NCI-H1048 (cell line): ENCODE data around the gene COBLL1.
"Not testable (repeated sequence)": the region's sequence is repeated elsewhere in the genome, so short reads cannot be mapped to it uniquely, and the experiment has no call there.

Experiments used
- DNase-seq: peaks from one replicate; lab custom pipeline; 2025; lab: John Stamatoyannopoulos, UW

COBLL1 gene

GRCh38 chr2:164717000-164717803 is 124.4 kb downstream of the COBLL1 start:
- DNase-seq, result peak; percentile 13

GRCh38 chr2:164714471-164714870 is 127.2 kb downstream of the COBLL1 start:
- no peak for DNase-seq

- DNase-seq, result no peak
Observed at GRCh38 chr2:164711766-164712138, 129.9 kb downstream of the COBLL1 start.

GRCh38 chr2:164710837-164711765 is 130.5 kb downstream of the COBLL1 start:
- DNase-seq, result no peak

GRCh38 chr2:164710252-164710836 is 131.3 kb downstream of the COBLL1 start:
- DNase-seq, result not testable (repeated sequence)

- DNase-seq, result no peak
Observed at GRCh38 chr2:164706522-164706921, 135.1 kb downstream of the COBLL1 start.

- DNase-seq, result no peak
Observed at GRCh38 chr2:164705412-164706167, 136.0 kb downstream of the COBLL1 start.

DNA sequence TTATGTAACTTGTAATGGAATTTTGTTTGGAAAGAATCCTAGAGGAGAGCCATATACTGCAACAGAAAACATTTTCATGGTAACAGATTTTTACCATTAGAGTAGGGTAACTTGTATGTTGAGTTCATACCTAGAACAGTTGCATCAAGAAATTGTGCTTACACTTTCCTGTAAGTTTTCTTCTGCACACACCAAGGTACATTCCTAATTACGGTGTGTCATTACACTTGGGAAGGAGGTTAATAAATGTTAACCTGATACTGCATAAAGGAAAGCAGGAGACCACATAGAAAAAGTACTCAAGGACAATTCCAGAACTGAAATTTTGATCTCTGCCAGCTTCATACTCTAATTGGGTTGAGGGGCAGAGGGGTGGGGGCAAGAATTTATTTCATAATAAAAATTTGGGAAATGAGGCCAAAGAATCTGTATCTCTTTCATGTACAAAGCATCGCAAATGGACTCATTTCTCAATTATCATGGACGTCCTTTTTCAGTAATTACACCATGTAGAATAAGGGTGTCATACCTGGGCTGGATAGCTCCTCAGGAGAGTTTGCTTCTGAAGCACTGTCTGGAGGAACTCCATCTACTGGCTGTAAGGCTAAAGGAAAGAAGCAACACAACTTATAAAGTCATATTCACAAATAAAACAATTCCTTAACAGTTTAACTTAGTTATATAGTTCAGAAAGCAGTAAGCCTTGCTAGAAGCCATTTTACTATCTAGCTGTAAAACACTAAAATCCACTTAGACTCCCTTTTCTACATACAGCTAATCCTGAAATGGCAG is 137.5 kb downstream of the COBLL1 start:
- DNase-seq, result no peak

- DNase-seq, result no peak
Observed at GRCh38 chr2:164701565-164701964, 140.1 kb downstream of the COBLL1 start.

- no peak for DNase-seq
Observed at GRCh38 chr2:164700390-164700789, 141.2 kb downstream of the COBLL1 start.

DNA sequence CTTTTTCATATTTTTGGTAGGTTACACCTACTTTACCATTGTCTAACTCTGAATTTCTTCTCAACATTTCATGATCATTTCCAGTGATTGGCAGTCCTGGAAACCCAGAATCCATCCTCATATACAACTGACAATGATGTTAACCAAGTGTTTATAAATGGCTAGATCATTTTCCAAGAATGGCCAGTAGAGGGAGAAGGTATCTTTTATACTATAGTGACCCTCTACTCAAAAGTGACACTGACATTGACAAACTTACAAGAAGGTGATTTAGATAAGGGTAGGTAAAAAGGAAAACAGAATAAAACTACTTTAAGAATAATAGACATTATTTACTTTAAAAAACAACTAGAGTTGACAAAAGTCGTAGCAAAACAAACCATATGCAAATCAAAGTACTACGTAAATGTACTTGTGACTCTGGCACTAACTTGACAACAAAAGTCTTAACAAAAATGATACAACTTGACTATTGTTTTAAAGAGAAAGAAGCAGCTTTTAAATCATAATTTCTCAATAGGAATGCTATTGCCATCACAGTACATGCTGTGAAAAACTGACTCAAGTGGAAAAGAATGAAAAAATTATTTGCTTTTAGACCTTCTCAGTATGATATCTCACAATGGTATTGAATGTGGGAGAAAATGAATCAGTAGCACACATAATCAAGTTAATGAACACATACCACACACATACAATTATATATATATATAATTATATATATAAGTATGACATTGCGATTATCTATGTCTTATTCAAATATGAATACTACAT is 143.7 kb downstream of the COBLL1 start:
- DNase-seq, result no peak

DNA sequence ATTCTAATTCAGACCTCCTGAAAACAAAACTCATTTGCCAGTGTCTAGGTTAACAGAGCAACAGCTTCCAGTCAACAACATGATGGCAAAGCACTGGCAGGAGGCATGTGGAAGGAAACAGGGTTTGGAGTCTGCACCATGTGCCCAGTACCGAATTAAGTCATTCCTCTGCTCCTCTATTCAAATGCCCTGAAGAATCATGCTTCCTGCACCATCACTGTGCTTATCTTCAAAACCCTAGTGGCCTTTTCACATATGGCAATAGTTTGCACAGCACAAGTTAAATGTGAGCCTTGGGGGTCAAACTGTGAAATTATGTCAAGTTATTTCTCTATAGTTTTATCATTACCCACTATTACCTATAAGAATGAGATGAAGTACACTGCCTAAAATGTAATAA is 145.0 kb downstream of the COBLL1 start:
- no peak for DNase-seq

DNA sequence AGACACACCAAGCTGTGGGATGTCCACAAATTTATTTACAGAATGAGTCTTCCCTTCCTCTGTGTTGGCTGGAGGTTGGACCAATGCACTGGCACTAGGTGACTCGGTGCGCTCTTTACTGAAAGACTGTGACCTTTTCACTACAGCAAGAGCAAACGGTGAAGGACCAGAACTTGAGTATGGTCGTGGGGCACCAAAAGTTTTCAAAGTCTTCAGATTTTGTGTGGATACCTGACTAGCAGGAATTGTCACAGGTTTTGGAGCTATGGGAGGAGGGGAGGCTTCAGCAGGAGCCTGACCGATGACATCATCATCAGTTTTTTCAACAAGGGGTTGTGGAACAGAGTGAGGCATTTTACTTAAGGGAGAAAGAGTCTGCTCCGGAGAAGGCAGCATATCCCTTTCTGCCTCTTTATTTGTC is 147.3 kb downstream of the COBLL1 start:
- DNase-seq, result no peak

- no peak for DNase-seq
Observed at GRCh38 chr2:164693834-164694233, 147.8 kb downstream of the COBLL1 start.

GRCh38 chr2:164693390-164693789 is 148.2 kb downstream of the COBLL1 start:
- DNase-seq, result no peak

GRCh38 chr2:164692958-164693357 is 148.7 kb downstream of the COBLL1 start:
- no peak for DNase-seq

- DNase-seq, result no peak
Observed at GRCh38 chr2:164692114-164692513, 149.5 kb downstream of the COBLL1 start.

DNA sequence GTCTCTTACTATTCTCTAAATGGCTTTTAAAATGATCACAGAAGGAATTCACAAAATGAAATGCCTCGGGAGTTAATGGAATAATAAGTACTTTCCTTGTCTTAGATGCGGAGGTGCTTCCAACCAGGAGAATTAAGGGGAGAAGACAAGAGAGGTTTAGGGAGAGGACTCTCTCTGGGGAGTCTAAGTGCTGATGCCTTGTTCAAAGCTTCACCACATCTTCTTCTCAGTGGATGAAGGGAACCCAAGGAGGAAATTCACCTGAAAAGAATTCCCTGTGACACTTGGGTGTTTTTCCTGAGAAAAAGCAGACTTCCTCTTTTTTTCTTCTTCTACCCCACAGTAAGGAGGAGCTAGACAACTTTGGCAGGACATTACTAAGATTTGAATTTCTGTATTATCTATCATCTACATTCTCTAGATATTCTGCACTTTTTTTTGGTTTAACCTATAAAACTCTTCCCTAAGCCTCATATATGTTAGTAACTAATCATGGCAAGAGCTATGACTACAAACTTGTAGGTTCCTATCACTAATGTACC is 150.2 kb downstream of the COBLL1 start:
- DNase-seq, result no peak

- no peak for DNase-seq
Observed at GRCh38 chr2:164690361-164690760, 151.3 kb downstream of the COBLL1 start.

- DNase-seq, result no peak
Observed at GRCh38 chr2:164688896-164689419, 152.7 kb downstream of the COBLL1 start.
